PFSK-1 (cell line): Measurements from ENCODE around the gene NCOA3. TPM values are rescaled to one million over a fixed set of nuclear protein-coding genes. Genes with fewer than 3 reads are reported as not detected.

Source experiments
- FOXP2 ChIP-seq: optimal IDR thresholded peaks from 2 replicates; pipeline ENCODE3; 2011; ENCODE audit warnings: borderline replicate concordance, control low read depth, inconsistent platforms; ENCODE audit not compliant: insufficient read depth; ENCODE audit errors: extremely low read length, extremely low read depth
- POLR2AphosphoS5 ChIP-seq: IDR thresholded peaks from 2 replicates; pipeline ENCODE4 v1.6.1; 2012; ENCODE audit warnings: low read depth, mild to moderate bottlenecking, control low read depth, low read length, moderate library complexity
- REST ChIP-seq, 2 experiments: IDR thresholded peaks; 2 replicates each; pipeline versions ENCODE4 v1.6.1 to v1.8.0; 2011 to 2012; ENCODE audit warnings: low read depth in 2 of 2, low read length in 2 of 2, control low read depth in 1 of 2, inconsistent platforms in 1 of 2, mild to moderate bottlenecking in 1 of 2, moderate library complexity in 1 of 2; ENCODE audit not compliant: insufficient read depth in 1 of 2
- SIN3A ChIP-seq: IDR thresholded peaks from 2 replicates; pipeline ENCODE4 v1.6.1; 2012; ENCODE audit warnings: mild to moderate bottlenecking, low read length, moderate library complexity, borderline replicate concordance; ENCODE audit not compliant: insufficient read depth
- TAF1 ChIP-seq: IDR thresholded peaks from 2 replicates; pipeline ENCODE4 v1.6.1; 2012; ENCODE audit warnings: low read length, control low read depth, borderline replicate concordance; ENCODE audit not compliant: insufficient read depth
- polyA plus RNA-seq: library from polyadenylated mRNA; unstranded; fragments of >200 nt; gene quantifications from one replicate; pipeline ENCODE4 v1.2.1, GENCODE V29; 2012; ENCODE audit warnings: low read depth, missing spikeins; ENCODE audit not compliant: insufficient read length

The NCOA3 gene
- 11.9 TPM for polyA plus RNA-seq

GRCh38 chr20:47501482-47502270 lies at the start of gene NCOA3:
Gene NCOA3, plus strand, starts transcription at chr20:47501887. Its CDS starts 120,361 bp downstream, at chr20:47622248.
- peak; percentile 95 for TF ChIP-seq FOXP2
- peak; percentile 91; the same call in 1 of the 2 replicates for TF ChIP-seq TAF1
- peak; percentile 92; the same call in 1 of the 2 replicates for TF ChIP-seq SIN3A
- TF ChIP-seq REST (IDR thresholded peaks at IDR 0.05; ENCODE audit: insufficient read depth in 1 of 2, low read depth in 2 of 2, low read length in 2 of 2) = no peak; a peak in 1 of 4 replicates
- TF ChIP-seq POLR2AphosphoS5 = peak; percentile 99

GRCh38 chr20:47452736-47453161 lies 48.9 kb upstream of the NCOA3 start:
- TF ChIP-seq TAF1 (no peak), POLR2AphosphoS5 (no peak), FOXP2 (no peak), REST (IDR thresholded peaks at IDR 0.05; ENCODE audit: insufficient read depth in 1 of 2, low read depth in 2 of 2, low read length in 2 of 2) (no peak), SIN3A (no peak)

GRCh38 chr20:47453167-47453782 lies 48.4 kb upstream of the NCOA3 start:
- TF ChIP-seq SIN3A (no peak), TAF1 (0 out of 2 replicates have a peak, but pooled peaks have one; percentile 19)

DNA sequence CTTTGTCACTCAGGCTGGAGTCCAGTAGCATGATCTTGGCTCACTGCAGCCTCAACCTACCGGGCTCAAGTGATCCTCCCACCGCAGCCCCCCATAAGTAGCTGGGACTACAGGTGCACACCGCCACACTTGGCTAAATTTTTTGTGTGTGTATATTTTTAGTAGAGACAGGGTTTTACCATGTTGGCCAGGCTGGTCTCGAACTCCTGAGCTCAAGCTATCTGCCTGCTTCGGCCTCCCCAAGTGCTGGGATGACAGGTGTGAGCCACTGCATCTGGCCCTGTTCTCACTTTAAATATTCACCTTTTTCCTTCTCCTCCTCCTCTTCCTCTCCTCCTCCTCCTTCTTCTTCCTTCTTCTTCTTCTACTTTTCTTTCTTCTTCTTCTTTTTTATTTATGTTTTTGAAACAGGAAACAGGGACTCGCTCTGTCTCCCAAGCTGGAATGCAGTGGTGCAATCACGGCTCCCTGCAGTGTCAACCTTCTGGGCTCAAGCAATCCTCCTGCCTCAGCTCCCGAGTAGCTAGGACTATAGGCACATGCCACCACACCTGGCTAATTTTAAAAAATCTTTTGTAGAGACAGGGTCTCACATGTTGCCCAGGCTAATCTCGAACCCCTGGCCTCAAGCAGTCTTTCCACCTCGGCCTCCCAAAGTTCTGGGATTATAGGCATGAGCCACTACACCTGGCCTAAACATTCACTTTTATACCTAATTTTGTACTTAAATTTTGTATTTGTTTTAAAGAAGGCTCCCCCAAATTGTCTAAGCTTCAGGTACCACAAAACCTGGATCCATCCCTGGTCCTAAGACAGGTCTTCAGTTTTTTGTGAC lies 47.2 kb upstream of the NCOA3 start:
- no peak for TF ChIP-seq POLR2AphosphoS5
- no peak for TF ChIP-seq FOXP2

DNA sequence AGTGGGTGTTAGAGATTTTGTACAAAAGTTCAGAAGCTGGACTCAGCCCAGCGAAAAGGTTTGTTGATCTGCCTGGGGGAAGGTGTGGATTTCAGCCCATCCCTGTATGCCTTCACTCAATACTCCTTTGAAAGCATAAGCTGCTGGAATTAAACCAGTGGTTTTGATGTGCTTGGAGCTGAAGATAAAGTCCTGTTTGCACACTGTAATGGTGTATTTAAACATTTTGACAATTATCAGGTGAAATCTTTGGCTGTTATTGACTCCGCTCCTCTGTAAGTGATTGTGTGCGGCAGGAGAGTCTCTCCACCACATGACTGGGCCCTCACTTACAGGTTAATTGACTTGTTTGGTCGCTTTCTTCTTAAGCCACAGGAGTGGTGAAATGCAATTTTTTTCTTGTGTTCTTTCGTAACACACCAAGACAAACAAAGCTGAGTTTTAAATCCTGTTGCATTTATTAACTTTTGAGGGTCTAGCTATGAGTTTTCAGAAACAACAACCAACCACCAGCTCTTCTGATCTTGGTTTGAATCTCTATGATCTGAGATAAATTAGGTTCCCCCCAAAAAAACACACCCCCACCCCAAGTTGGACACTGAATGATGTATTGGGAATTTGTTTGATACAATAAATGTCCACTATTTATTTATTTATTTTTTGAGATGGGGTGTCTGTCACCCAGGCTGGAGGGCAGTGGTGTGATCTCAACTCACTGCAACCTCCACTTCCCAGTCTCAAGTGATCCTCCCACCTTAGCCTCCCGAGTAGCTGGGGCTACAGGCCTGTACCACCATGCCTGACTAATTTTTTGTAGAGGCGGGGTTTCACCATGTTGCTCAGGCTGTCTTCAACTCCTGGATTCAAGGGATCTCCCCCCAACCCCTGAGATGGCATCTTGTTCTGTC lies 46.3 kb upstream of the NCOA3 start:
- TF ChIP-seq TAF1 (no peak), POLR2AphosphoS5 (no peak), REST (IDR thresholded peaks at IDR 0.05; ENCODE audit: insufficient read depth in 1 of 2, low read depth in 2 of 2, low read length in 2 of 2) (no peak), FOXP2 (no peak), SIN3A (no peak)
